A673 (cell line): Measurements from ENCODE around the gene ITPR1.

Experiments
- CTCF ChIP-seq: fragments of 300-800, 200-600 bp; sonication (generic); conservative IDR thresholded peaks from 2 replicates; pipeline ENCODE4 v1.5.1; 2017; ENCODE audit warnings: low read depth, mild to moderate bottlenecking, antibody characterized with exemption, low read length, moderate library complexity, mixed read lengths
- EZH2 ChIP-seq: fragments of 200-600 bp; sonication (generic); IDR thresholded peaks from 2 replicates; pipeline ENCODE4 v1.6.1; 2017; ENCODE audit warnings: borderline replicate concordance, low read depth, mild to moderate bottlenecking, mixed read lengths, antibody characterized with exemption, low read length; ENCODE audit not compliant: poor library complexity, severe bottlenecking

GRCh38 chr3:4841225-4841624, 348.1 kb downstream of the ITPR1 start:
- TF ChIP-seq CTCF (no peak), EZH2 (no peak)
